GM18498 (cell line): ENCODE measurements around the gene TTC27.

Experiments used
- ATAC-seq: cut with Tn5 transposase; IDR thresholded peaks from one replicate; pipeline ENCODE4 v1.9.1; 2021; ENCODE audit warnings: mild to moderate bottlenecking, moderate library complexity; ENCODE audit not compliant: unreplicated experiment

TTC27 gene

GRCh38 chr2:32804205-32804604, 176.4 kb downstream of the TTC27 start:
- no peak for ATAC-seq

DNA sequence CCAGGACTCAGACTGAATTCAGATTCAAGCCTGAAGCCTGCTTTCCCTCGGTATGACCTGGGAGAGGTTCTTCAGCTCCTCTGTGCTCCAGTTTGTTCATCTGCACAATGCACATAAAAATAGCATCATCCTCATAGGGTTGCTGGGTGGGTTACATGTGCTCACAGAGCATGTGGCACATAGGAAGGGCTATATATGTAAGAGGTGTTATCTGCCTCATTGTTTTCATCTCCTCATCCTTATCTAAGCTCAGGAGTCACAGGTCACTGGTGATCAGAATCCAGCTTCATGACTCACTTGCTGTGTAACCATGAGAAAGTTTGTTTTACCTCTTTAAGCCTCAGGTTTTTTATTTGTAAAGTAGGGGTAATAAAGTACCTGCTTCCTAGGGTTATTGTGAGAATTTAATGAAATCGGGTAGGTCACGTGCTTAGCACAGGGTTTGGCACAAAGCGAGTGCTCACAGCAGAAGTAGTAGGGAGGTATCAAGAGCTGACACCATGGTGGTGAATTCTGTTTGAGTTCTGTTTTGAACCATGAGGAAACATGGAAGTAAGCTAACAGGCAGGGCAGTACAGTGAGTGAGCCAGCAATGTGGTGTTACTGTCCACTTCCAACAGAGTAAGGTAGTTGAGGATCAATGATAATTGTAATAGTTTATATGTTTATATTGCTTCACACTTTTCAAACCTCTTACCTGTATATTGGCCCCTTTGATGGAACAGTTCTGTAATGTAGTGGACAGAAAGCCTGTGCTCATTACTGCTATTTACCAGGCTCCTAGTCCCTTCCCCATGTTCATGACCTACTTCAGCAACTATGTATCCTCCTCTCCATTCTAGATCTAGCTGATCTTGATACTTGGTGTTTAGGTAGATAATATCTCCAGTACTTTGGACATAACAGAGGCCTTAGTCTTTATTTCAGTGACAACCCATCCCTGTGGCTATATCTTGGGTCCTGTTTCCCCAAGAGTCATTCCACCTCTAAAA, 177.6 kb downstream of the TTC27 start:
- ATAC-seq, result no peak

- no peak for ATAC-seq
Observed at GRCh38 chr2:32806857-32807256, 179.0 kb downstream of the TTC27 start.

DNA sequence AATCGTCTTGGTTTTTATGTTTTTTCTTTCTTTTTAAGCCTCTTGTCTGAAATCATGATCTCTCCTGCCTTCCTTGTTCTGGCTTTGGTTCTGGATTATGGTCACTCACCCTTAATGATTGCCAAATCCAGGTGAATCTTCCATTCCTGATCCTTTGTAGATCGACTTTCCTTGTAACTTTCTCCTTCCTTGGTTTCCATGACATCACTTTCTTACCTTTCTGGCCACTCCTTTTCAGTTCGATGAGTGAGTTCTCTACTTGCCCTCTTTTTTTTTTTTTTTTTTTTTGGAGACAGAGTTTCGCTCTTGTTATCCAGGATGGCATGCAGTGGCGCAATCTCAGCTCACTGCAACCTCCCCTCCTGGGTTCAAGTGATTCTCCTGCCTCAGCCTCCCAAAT, 179.8 kb downstream of the TTC27 start:
- no peak for ATAC-seq

DNA sequence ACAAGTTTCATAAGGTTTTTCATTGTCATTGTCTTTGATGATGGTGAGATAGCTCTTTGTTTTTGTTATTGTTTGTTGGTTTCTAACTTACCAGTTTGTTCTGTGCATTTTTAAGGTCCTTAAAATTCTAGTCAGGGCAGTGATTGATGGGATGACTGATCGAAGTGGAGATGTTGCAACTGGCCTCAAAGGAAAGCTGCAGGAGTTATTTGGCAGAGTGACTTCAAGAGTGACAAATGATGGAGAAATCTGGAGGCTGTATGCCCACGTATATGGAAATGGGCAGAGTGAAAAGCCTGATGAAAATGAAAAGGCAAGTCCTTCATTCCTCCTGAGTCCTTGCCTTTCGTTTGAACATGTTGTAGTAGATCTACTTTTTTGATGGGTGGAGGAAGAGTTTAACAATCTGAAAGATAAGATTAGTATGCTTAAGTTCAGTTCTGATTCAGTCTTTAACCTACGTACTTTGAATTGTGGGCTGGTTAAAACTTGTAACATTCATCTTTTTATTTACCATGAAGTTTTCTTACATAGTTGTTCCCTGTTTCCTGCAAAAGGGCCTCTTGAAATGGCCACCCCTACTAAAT, 183.2 kb downstream of the TTC27 start:
- no peak for ATAC-seq

GRCh38 chr2:32811696-32812095, 183.8 kb downstream of the TTC27 start:
- no peak for ATAC-seq

- ATAC-seq, result no peak
Observed at GRCh38 chr2:32812316-32812715, 184.5 kb downstream of the TTC27 start.

GRCh38 chr2:32820088-32820487, 192.2 kb downstream of the TTC27 start:
- no peak for ATAC-seq

- no peak for ATAC-seq
Observed at GRCh38 chr2:32820701-32821100, 192.9 kb downstream of the TTC27 start.

GRCh38 chr2:32824070-32824809, 196.4 kb downstream of the TTC27 start:
- no peak for ATAC-seq

DNA sequence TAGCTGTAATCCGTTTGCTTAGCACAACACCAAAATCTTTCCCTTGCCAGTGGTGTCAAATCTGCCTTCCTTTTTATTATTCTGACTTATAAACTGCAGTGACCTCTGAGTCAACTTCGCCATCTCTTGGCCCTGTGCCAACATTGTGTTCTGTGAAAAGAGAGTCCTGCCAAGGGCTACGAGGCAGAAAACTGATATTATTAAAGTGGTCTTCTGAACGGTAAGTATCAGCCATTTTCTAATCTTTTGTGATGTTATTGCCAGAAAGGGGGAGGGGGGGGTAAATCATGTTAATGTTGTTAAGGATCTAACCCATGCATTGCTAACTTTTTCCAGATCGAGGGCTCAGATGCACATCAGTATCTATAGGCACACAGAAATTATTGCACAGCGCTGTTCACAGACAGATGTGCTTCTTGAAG, 197.5 kb downstream of the TTC27 start:
- no peak for ATAC-seq

DNA sequence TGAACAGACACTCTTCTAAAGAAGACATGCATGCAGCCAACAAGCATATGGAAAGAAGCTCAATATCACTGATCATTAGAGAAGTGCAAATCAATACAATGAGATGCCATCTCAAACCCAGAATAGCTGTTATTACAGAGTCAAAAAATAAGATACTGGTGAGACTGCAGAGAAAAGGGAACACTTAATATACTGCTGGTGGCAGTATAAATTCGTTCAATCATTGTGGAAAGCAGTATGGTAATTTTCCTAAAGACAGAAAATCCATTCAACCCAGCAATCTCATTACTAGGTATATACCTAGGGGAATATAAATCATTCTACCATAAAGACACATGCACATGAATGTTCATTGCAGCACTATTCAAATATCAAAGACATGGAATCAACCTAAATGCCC, 202.3 kb downstream of the TTC27 start:
- no peak for ATAC-seq

GRCh38 chr2:32832821-32833220, 205.0 kb downstream of the TTC27 start:
- no peak for ATAC-seq

- no peak for ATAC-seq
Observed at GRCh38 chr2:32833709-32834108, 205.9 kb downstream of the TTC27 start.

DNA sequence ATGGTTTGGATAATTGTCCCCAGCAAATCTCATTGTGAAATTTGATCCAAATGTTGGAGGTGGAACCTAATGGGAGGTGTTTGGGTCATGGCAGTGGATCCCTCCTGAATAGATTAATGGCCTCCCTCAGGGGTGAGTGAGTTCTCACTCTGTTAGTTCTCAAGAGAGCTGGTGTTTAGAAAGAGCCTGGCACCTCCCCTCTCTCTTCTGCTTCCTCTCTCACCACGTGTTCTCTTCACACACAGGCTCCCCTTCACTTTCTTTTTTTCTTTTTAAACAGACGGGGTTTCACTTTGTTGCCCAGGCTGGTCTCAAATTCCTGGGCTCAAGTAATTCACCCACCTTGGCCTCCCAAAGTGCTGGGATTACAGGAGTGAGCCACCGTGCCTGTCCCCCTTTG, 207.3 kb downstream of the TTC27 start:
- peak; percentile 86 for ATAC-seq

- ATAC-seq, result no peak
Observed at GRCh38 chr2:32836933-32837332, 209.1 kb downstream of the TTC27 start.

DNA sequence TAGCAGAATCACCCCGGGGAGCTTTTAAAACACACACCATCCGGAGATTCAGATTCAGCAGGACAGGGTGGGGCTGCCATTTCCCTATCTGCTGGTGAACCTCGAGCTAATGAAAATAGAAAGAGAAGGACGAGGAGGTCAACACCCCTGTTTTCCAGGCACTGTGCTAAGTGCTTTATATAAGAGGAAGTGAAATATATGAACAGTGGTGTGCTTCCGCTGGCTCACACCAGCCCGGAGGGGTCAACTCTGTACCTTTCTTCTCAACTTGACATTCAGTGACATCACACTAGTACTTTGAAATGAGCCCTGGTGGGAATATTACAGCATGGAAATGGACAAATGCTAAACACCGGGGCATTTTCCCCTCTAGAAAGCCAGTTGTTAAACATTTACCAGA, 210.6 kb downstream of the TTC27 start:
- ATAC-seq, result no peak

- no peak for ATAC-seq
Observed at GRCh38 chr2:32838949-32839348, 211.1 kb downstream of the TTC27 start.

GRCh38 chr2:32841931-32842898, 214.4 kb downstream of the TTC27 start:
- ATAC-seq, result no peak

- no peak for ATAC-seq
Observed at GRCh38 chr2:32843699-32844098, 215.8 kb downstream of the TTC27 start.
